Measurements from ENCODE around the gene CELSR2. TPM values are rescaled to one million over a fixed set of nuclear protein-coding genes. Genes with fewer than 3 reads are reported as not detected.
A peak's percentile ranks its signal among the peaks of the same experiment; 100 is the strongest.

Gene CELSR2
- total and polyA plus RNA-seq, 2 of the 8 experiments (the other 6 are each of a cell fraction or from before 2014, with no cell fraction given), result 12.0 to 27.7 TPM

DNA sequence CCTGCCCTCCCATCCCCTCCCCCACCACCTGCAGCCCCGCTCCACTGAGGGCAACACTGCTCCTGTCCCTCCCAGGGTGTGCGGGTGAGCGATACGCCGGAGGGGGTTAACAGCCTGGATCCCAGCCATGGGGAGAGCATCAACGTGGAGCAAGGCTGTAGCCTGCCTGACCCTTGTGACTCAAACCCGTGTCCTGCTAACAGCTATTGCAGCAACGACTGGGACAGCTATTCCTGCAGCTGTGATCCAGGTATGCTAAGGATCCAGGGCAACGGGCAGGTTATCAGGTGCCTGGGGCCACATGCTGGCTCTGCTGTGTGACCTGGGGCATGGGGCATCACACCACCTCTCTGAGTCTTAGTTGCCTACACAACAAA lies 15.0 kb downstream of the CELSR2 start:
- Histone ChIP-seq H3K4me1 (replicated peaks in 1 of 4; ENCODE audit: control insufficient read depth in 3 of 4, insufficient read depth in 4 of 4, low read length in 3 of 4) (peaks cover 0 to 7% (median 2%) of the 10 kb centered on the region in 4 experiments; a peak in 3 of 7 replicates), H4K5ac (ENCODE audit: insufficient read length, low read depth, low read length) (no peak overlapping the region), H3K14ac (ENCODE audit: insufficient read length) (no peak overlapping the region), H2BK12ac (ENCODE audit: low read depth, low read length) (no peak overlapping the region), H2AK5ac (ENCODE audit: low read depth, low read length) (no peak overlapping the region), H3K79me2 (ENCODE audit: control insufficient read depth in 1 of 2, insufficient read depth in 2 of 2, low read length in 2 of 2) (no peaks in the 10 kb centered on the region), H2BK120ac (replicated peaks; ENCODE audit: low read depth, low read length) (no peak overlapping the region), H3K36me3 (ENCODE audit: control insufficient read depth in 2 of 4, insufficient read depth in 4 of 4, low read length in 3 of 4) (peaks cover 11 to 28% (median 15%) of the 10 kb centered on the region in 4 experiments; a peak in 6 of 8 replicates), H3K23me2 (ENCODE audit: low read depth, low read length) (no peaks in the 10 kb centered on the region), H2BK5ac (ENCODE audit: low read depth, low read length) (no peak overlapping the region), H2BK15ac (ENCODE audit: low read length) (no peak overlapping the region), H3K4me2 (ENCODE audit: insufficient read depth in 1 of 2, low read depth in 2 of 2, low read length in 2 of 2) (no peak overlapping the region), H3K9ac (replicated peaks in 1 of 4; ENCODE audit: extremely low read depth in 1 of 4, low read depth in 3 of 4, low read length in 3 of 4) (no peak overlapping the region), H3K79me1 (ENCODE audit: low read depth, low read length) (no peaks in the 10 kb centered on the region), H4K20me1 (replicated peaks in 1 of 2; ENCODE audit: control insufficient read depth in 1 of 2, insufficient read depth in 2 of 2, low read length in 2 of 2) (peaks cover 0 to 7% of the 10 kb centered on the region in 2 experiments), H4K91ac (replicated peaks; ENCODE audit: insufficient read length, low read length) (peak overlapping the region; percentile 76), H2AFZ (ENCODE audit: low read length) (no peak overlapping the region), H3K56ac (replicated peaks; ENCODE audit: insufficient read length, low read depth, low read length) (no peak overlapping the region), H4K8ac (ENCODE audit: extremely low read depth, insufficient read depth, low read length) (no peak overlapping the region), H3K23ac (ENCODE audit: insufficient read length) (no peak overlapping the region), H3K18ac (ENCODE audit: extremely low read depth, low read length) (no peak overlapping the region), H3K4me3 (ENCODE audit: extremely low read depth in 1 of 4, insufficient read depth in 2 of 4, low read depth in 3 of 4, low read length in 4 of 4) (no peak overlapping the region), H3K27me3 (replicated peaks in 1 of 4; ENCODE audit: control insufficient read depth in 3 of 4, extremely low read depth in 1 of 4, insufficient read depth in 3 of 4, low read length in 3 of 4) (no peaks in the 10 kb centered on the region), H2BK20ac (ENCODE audit: low read length) (no peak overlapping the region), H3K27ac (ENCODE audit: low read depth, low read length) (no peak overlapping the region), H3K4ac (replicated peaks; ENCODE audit: insufficient read length, low read depth, low read length) (no peak overlapping the region), H3K9me3 (ENCODE audit: insufficient read depth in 2 of 2, low read depth in 1 of 2, low read length in 1 of 2) (no peaks in the 10 kb centered on the region)
- no peak for FAIRE-seq
- TF ChIP-seq KDM5A (IDR thresholded peaks at IDR 0.05; ENCODE audit: low read length) (no peak), SIX5 (IDR thresholded peaks at IDR 0.05; ENCODE audit: low read depth, low read length) (no peak), MAFK (IDR thresholded peaks at IDR 0.05; ENCODE audit: low read depth, low read length) (no peak)
- no peak for DNase-seq (ENCODE audit: low read depth in 1 of 2, low spot score in 2 of 2)
- ChIA-PET CTCF (ENCODE audit: partially characterized antibody) (interaction anchor here (0.6 to 8.5 kb wide), 39 partner anchors 9 to 436 kb away, joined by 3 to 95 read pairs (median 5); partner anchors contain the start of genes CELSR2, MYBPHL, PSRC1 and SARS1), POLR2A (ENCODE audit: partially characterized antibody) (interaction anchor here (0.8 to 2.2 kb wide), 5 partner anchors 12 to 134 kb away, joined by 3 to 7 read pairs (median 5); partner anchors contain the start of gene SORT1)
- WGBS, 2 experiments (ENCODE audit: extremely low coverage in 1 of 2, insufficient coverage in 1 of 2, insufficient read length in 1 of 2, insufficient replicate concordance in 2 of 2, low coverage in 1 of 2, low lambda C conversion rate in 2 of 2, missing lambda C conversion rate in 1 of 2), result 76% methylated on average over 8 of the region's 9 CpGs; no CpG with 5 or more reads in 1 of the 2 experiments

Measured in H1 (cell line).